Stromal cell of bone marrow (primary cell): ENCODE data around the gene DDX11.
"Not testable (repeated sequence)": the region's sequence is repeated elsewhere in the genome, so short reads cannot be mapped to it uniquely, and the experiment has no call there.

ENCODE experiments used
- DNase-seq: peaks from one replicate; pipeline ENCODE4 v3.0.0-alpha.2; 2012; ENCODE audit warnings: low read depth

The DDX11 gene

DNA sequence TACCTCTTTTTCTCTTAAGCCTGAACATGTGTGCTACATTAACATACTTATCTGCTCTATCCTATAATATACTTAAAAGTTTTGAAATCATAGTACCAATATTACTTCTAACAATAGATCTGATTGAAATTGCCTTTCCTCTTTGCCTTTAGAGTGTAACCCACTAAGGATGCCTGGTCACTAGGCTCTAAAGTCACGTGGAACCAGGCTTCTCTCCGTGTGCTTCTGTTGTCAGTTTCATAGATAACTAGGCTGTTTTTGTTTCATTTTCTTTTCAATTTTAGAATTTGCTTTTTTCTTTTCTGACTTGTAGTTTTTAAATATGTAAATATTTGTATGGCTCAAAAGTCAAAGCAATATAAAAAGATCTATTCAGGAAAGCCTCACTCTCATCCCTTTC lies 25.8 kb downstream of the DDX11 start:
- not testable (repeated sequence) for DNase-seq

DNA sequence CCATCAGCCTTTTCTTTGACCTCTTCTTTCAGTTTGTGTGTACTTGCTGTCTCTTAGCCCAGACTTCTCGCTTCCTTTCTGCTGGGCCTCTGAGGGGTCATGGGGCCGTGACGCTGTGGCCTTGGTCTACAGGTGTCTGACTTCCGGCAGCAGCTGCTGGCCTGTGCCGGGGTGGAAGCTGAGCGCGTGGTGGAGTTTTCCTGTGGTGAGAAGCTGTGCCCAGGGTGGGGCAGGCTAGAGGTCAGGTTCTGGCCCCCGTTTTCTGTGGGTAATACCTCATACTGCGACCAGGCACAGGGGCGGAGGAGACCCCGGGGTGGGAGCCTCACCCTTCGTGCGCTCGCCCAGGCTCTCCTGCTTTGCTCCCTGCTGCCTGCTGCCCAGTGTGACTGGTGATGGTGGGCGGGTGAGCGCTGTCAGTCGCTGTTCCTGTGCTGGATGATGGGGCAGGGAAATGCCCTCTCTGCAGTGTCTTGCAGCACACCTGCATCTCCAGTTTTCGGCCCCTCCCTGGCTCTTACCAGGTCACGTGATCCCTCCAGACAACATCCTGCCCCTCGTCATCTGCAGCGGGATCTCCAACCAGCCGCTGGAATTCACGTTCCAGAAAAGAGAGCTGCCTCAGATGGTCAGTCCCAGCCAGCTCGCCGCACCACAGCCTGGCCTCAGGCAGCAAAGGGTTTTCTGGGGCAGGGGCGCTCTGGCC lies 27.0 kb downstream of the DDX11 start:
- not testable (repeated sequence) for DNase-seq

DNA sequence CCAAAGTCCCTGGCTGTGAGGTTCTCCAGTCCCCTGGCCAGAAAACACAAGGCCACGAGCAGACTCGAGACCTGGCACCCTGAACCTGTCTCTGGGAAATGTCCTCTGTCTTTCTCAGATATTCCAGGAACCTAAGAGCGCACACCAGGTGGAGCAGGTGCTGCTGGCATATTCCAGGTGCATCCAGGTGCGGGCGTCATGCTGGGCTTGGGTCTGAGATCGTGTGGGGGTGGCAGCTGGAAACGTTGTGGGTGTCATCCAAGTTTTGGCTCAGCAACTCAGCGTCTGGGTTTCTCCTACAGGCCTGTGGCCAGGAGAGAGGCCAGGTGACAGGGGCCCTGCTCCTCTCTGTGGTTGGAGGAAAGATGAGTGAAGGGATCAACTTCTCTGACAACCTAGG lies 28.5 kb downstream of the DDX11 start:
- DNase-seq = not testable (repeated sequence)

DNA sequence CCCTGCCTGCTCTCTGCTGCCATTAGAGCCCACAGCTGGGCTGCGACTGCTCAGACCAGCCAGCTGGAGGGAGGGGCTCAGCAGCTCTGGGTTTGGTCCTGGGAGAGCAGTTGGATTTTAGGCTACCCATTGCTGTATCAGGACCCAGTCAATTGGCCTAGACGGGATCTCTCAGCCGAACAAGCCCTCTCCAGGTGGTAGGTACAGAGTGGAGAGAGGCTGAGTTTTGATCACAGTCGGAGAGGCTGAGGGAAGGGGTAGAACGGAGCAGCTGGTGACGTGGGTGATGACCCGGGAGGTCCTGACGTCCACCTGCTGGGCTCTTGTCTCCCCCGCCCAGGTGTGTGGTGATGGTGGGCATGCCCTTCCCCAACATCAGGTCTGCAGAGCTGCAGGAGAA lies 28.9 kb downstream of the DDX11 start:
- DNase-seq = not testable (repeated sequence)

GRCh38 chr12:31103561-31103975 lies 29.9 kb downstream of the DDX11 start:
- not testable (repeated sequence) for DNase-seq

DNA sequence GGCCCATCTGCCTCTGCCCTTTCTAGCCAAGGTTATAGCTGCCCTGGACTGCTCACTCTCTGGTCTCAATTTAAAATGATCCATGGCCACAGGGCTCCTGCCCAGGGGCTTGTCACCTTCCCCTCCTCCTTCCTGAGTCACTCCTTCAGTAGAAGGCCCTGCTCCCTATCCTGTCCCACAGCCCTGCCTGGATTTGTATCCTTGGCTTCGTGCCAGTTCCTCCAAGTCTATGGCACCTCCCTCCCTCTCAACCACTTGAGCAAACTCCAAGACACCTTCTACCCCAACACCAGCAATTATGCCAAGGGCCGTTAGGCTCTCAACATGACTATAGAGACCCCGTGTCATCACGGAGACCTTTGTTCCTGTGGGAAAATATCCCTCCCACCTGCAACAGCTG lies 30.6 kb downstream of the DDX11 start:
- DNase-seq = not testable (repeated sequence)

DNA sequence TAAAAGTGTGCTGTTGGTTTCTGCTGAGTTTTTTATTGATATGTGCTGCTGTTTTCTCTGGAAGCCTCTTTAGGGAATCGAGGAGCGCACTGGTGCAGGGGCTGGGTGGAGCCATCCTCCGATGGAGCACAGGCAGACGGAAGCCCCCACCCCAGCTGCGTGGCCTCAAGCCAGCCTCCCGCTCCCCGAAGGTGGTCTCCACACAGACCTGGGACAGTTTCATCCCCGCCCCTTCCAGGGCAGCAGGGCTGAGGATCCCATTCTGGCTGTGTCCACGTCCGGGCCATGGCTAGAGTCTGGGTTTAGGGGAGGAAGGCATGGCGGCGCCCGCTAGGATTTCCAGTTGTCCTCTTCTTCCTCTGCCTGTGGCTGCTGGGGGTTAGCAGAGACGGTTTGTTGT lies 31.1 kb downstream of the DDX11 start:
- DNase-seq = not testable (repeated sequence)

- no peak for DNase-seq
These were observed 32.0 kb downstream of the DDX11 start for GRCh38 chr12:31105668-31106067.

DNA sequence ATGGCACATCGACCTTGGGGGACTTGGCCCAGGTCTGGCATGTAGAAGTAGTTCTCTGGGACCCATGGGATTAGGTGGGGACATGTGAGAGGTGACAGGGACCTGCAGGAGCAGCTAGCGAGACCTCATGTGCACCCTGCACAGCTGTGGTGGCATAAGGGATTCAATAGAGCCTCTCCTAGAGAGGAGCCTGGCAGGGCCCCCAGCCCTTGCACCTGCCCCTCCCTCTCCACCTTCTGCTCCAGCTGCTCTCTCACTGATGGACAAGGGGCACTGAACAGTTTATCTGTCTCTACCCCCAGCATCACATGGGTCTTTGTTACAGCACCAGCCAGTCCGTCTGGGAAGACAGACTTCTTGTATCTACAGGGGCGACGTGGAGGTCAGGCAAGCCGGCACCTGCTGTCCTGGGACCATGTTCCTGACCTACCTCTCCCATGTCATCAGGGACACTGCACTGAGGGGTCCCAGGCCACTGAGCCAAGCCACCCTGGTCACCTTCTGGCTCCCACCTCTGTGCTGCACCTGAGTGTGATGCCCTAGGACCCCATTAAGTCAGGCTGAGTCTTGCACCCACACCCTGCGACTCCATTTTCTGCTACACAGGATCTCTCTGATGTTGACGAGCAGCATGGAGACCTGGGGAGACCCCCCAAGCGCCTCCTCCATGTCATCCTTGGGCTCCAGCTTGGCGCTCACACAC lies 32.6 kb downstream of the DDX11 start:
- no peak for DNase-seq

DNA sequence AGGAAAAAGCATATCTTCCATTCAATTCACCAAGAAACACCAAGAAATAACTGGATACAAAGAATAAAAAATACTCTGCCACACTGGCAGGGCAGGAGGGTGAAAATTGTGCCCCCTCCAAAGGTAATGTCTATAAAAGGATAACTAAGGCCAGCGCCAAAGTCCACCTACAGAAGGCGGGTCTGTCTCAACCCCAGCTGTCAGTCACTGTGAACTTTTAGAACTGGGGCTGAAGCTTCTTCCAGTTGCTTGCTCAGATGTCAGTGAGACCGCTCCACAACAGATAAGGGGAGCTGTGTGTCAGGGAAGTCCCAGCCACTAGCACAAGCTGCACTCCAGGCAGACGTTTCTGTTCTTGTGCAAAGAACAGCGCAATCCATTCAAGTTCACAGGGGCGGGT lies 36.1 kb downstream of the DDX11 start:
- DNase-seq = not testable (repeated sequence)

DNA sequence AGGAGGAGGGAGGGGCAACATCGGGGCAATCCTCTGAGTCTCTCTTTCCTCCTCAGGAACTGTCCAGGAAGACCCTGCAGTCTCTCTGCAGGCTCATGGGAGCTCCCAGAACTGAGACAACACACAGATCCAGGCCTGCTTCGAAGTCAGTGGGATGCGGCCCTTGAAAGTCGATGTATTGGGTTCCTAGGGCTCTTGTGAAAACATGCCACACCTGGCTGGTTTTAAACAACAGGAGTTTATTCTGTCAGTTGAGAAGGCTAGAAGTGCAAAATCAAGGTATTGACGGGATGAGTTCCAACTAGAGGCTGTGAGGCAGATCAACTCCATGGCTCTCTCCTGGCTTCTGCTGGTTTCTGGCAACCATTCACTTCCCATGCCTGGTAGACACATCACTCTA lies 36.6 kb downstream of the DDX11 start:
- not testable (repeated sequence) for DNase-seq

GRCh38 chr12:31115092-31115601 lies 41.5 kb downstream of the DDX11 start:
- not testable (repeated sequence) for DNase-seq

GRCh38 chr12:31116846-31117202 lies 43.2 kb downstream of the DDX11 start:
- not testable (repeated sequence) for DNase-seq

DNA sequence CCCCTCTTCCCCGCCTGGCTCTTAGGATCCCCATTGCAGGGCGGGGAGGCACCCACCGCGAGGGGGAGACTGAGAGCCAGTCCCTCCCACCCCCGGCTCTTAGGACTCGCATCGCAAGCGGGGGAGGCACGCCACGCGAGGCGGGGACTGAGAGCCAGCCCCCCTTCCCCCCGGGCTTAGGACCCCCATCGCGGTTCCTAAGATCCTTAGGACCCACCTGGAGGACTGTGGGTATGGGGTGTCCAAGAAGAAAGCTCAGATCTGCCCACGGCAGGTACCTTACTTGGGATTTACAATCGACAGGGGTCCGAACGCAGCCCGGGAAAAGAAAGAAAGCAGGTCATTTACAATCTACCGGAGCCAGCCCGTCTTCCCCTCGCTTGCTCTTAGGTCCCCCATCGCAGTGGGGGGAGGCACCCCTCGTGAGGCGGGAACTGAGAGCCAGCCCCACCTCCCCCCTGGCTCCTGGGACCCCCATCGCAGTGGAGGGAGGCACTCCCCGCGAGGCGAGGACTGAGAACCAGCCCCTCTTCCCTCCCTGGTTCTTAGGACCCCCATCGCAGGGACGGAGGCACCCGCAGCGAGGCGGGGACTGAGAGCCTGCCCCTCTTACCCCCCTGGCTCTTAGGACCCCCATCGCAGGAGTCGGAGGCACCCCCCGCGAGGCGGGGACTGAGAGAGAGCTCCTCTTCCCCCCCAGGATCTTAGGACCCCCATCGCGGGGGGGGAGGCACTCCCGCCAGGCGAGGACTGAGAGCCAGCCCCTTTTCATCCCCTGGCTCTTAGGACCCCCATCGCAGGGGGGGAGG lies 43.7 kb downstream of the DDX11 start:
- no peak for DNase-seq

GRCh38 chr12:31118347-31119191 lies 44.9 kb downstream of the DDX11 start:
- DNase-seq = no peak

DNA sequence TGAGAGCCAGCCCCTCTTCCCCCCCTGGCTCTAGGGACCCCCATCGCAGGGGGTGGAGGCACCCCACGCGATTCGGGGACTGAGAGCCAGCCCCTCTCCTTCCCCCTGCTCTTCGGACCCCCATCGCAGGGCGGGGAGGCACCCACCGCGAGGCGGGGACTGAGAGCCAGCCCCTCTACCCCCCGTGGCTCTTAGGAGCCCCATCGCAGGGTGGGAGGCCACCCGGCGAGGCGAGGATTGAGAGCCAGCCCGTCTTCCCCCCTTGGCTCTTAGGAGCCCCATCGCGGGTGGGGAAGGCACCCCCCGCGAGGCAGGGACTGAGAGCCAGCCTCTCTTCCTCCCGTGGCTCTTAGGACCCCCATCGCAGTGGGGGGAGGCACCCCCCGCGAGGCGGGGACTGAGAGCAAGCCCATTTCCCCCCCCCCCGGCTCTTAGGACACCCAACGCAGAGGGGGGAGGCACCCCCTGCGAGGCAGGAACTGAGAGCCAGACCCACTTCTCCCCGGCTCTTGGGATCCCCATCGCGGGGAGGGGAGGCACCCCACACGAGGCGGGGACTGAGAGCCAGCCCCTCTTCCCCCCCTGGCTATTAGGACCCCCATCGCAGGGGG lies 45.6 kb downstream of the DDX11 start:
- no peak for DNase-seq

- no peak for DNase-seq
These were observed 46.1 kb downstream of the DDX11 start for GRCh38 chr12:31119803-31120211.

- DNase-seq = no peak
These were observed 46.8 kb downstream of the DDX11 start for GRCh38 chr12:31120392-31121008.

DNA sequence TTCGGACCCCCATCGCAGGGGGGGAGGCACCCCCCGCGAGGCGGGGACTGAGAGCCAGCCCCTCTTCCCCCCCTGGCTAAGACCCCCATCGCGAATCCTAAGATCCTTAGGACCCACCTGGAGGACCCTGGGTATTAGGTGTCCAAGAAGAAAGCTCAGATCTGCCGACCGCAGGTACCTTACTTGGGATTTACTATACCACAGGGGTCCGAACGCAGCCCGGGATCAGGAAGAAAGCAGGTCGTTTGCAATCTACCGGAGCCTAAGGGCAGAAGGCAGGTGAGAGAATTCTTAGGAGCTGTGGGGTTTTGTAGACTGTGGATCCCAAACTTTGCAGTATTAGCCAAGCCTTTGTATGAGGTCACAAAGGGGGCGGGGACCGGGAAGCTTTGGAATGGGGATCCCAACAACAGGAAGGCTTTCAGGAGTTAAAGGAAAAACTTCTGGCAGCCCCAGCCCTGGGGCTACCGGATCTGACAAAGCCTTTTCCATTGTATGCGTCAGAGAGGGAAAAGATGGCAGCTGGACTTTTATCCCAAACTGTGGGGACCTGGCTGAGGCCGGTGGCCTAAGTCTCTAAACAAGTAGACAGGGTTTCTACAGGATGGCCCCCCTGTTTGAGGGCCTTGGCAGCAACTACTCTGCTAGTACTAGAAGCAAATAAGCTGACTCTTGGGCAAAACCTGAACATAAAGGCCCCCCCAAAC lies 47.5 kb downstream of the DDX11 start:
- DNase-seq = not testable (repeated sequence)

GRCh38 chr12:31122481-31122880 lies 48.8 kb downstream of the DDX11 start:
- DNase-seq = no peak
